Measurements from ENCODE around the gene HNRNPU. TPM values are rescaled to one million over a fixed set of nuclear protein-coding genes. Genes with fewer than 3 reads are reported as not detected.

Gene HNRNPU
- total RNA-seq, 1 experiment from 2014 or later: 507 TPM

GRCh38 chr1:244863491-244864252 is 671 bp downstream of the HNRNPU start:
- peak; percentile 8 for DNase-seq (ENCODE audit: low read depth)

DNA sequence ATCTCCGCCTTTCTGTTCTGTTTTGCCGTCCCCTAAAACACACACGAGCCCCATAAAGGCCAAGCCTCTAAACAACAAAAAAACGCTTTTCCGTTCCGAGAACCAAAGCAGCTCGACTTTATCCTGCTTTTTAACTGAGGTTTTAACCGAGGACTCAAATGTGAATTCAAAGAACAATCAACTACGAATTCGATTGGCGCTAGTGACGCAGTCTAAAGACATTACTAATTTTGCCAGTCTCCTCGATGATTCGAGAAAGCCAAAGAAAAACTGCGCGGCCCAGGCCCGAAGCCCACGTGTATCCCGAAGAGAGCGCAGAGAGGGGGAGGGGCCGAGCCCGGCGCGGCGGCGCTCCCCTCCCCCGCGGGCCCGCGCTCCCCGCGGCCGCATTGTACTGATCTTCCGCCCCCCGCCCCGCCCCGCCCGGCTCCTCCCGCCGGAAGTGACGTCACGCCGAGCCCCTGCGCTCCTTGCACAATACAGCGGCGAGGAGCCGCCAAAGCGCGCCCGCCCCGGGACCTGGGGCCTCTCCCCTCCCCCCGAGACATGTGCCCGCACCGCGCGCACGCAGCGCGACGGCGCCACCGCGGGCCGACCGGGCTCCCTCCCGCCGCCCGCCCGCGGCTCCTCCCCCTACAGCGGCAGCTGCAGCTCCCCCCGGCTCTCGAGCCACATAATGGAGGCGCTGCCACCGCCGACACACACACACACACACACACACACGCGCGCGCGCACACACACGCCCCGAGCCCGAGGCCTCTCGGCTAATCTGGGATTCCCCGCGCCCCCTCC is 1.4 kb downstream of the HNRNPU start:
- DNase-seq (ENCODE audit: low read depth): peak; percentile 83

DNA sequence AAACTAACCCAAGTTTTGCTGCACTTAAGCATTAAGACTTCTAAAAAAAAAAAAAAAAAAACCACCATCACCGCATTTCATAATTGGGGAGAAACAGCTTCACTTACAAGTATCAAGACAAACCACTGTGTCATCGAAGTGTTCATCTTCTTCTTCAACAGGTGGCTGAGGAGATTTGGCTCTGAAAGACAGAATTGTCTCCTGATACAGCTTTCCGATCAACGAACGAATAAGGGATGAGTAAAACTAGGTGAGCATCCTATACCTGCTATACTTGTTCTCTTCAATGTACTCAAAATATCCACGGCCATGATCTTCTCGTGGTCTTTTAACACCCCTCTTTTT is 2.0 kb downstream of the HNRNPU start:
- DNase-seq (ENCODE audit: low read depth): peak; percentile 31

GRCh38 chr1:244861683-244862082 is 2.7 kb downstream of the HNRNPU start:
- DNase-seq (ENCODE audit: low read depth): no peak

DNA sequence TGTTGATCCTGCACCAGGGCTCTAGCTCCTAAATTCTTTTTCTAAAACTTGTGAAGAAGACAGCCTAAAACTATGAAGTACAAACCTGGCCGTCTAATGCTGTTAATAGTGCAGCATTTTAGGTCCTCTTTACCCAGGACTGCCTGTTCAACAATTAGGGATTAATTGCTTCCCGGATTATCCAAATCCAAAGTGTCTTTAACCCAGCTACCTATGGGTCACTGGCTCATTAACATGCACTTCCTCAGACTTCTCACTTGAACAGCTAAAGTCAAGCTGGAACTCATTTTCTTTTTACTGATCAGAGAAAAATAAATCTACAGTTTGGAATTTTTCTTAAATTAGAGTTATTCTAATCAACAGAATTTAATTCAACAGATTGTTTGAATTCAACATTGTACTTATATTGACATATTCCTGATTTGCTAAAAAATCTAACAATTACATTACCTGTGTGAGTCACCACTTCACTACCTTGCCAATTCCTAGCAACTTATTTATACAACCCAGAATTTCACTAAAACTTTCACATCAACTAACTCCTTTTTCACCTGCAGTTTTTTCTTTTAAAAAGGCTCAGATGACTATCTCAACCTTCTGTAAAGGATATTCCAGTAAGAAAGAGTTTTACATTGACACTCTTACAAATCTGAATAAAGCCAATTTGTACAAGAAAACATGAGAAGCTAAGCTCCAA is 3.3 kb downstream of the HNRNPU start:
- no peak for DNase-seq (ENCODE audit: low read depth)

DNA sequence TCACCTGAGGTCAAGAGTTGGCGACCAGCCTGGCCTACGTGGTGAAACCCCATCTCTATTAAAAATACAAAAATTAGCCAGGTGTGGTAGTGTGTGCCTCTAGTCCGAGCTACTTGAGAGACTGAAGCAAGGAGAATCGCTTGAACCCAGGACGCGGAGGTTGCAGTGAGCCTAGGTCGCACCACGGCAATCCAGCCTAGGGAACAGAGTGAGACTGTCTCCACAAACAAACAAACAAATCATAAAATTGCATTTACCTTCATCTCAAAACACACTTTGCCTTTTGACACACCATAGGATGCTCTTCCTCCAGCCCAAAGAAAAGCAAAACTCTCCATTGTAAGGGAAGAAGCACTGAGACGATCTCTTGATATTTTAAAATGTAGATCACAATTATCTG is 4.3 kb downstream of the HNRNPU start:
- DNase-seq (ENCODE audit: low read depth): no peak

DNA sequence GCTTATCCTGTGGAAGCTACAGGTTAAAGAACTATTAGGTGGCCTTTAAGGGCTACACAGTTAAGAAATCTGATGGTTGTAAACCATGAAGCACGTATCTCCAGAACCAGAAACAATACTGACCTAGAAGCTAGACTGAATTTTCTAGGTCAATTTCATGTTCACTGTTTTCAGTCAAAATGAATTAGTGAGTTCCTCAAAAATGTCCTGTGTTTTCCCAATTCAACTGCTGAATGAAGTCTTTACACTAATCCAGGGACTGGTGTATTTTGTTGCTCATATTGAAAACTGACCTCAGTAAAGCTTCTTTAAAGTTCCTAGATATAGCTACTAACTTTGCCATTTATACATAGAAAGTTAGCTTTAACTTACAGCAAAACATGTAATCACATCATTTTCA is 6.0 kb downstream of the HNRNPU start:
- DNase-seq (ENCODE audit: low read depth): no peak

GRCh38 chr1:244857761-244858160 is 6.6 kb downstream of the HNRNPU start:
- DNase-seq (ENCODE audit: low read depth): no peak

- DNase-seq (ENCODE audit: low read depth): no peak
Measured at GRCh38 chr1:244854865-244855578, 9.3 kb downstream of the HNRNPU start.

GRCh38 chr1:244854166-244854565 is 10.2 kb downstream of the HNRNPU start:
- DNase-seq (ENCODE audit: low read depth): no peak

DNA sequence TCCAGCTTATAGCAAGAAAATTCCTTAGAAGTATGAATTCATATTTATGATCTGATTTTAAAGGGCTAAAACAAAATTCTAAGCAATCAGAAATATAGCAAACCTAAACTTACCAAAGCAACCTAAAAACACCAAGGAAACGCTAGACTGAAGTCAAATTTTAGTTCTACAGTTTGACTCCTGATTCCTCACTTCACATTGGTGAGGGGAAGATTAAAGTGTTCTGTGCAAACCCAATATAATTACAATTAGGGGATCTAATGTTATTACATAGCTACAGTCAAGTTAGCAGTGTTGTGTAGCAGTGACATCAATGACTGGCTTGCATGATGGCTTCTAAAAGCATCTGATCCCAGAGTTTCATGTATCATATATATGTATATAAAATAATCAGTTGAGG is 11.6 kb downstream of the HNRNPU start:
- DNase-seq (ENCODE audit: low read depth): no peak

GRCh38 chr1:244851546-244852231 is 12.7 kb downstream of the HNRNPU start:
- DNase-seq (ENCODE audit: low read depth): no peak

DNA sequence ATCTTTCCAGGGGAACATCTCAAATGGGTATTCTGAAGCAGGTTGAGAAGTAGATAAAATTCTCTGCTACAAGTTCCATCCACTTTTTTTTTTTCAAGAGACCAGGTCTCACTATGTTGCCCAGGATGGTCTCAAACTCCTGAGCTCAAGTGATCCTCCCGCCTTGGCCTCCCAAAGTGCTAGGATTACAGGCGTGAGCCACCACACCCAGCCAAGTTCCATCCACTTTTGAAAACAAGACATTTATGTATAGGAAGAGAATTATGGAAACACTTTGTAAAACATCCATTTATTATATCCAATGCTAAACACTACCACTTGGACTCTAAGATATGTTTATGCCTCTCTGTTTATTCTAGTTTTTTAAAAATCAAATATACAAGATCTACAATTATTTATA is 13.4 kb downstream of the HNRNPU start:
- DNase-seq (ENCODE audit: low read depth): no peak

DNA sequence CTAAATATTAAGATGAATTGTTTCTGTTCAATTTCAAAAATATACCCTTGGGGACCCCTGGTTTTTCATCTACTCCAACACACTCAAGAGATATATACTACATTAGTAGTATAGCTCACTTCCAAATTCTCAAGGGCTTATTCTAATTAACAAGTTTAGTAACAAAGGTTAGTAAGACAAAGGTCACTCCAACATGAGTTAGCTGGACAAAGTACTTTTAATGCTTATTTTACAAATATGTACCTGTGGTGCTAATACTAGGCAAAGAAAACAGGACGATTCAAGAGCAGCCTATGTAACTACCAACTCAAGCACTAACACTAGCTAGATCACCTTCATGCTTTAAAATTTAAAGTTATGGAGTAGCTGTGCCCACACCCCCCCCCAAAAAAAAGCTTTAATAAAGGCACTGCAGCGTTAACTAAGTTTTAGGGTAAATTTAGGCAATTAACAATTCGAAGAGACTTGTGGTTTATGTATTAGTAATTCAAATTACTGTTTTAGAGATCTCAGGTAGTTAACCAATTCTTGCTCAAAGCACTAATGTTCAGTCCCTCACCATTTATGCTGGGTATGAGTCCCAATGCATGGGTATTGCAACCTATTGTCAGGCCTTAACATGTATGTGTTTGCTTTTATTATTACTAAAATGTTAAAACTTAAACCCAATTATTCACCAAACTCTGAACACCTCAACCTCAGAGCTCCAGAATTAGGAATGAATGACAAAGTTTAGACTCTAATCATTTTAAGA is 14.1 kb downstream of the HNRNPU start:
- no peak for DNase-seq (ENCODE audit: low read depth)

DNA sequence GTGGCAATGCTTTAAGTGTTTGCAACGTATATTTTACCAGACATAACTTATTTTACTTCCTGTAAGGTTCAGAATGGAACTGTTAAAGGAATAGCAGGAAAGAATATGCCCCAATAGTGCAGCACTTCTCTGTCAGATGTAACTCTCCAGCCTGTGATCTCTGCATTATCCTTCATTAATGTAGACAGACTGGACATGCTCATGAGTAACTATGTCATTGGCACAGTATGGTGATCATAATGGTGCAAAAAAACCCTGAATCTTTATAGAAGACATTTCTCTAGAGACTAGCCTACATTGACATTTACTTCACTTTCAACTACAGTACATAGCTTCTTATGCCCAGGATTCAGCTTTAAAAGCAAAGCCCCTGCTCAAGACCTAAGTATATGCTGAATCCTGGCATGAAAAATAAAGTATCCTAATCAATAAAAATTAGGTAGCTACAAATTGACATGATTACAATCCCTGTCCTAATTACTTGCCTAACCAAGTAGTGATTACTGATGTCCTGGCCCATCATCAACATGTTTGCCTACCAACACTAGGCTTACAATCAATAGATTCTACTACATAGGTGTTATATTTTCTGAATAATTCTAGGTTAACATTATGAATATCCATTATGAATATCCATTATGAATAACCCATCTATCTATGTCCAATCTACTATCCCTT is 15.0 kb downstream of the HNRNPU start:
- DNase-seq (ENCODE audit: low read depth): no peak

GRCh38 chr1:244846653-244847052 is 17.7 kb downstream of the HNRNPU start:
- no peak for DNase-seq (ENCODE audit: low read depth)

DNA sequence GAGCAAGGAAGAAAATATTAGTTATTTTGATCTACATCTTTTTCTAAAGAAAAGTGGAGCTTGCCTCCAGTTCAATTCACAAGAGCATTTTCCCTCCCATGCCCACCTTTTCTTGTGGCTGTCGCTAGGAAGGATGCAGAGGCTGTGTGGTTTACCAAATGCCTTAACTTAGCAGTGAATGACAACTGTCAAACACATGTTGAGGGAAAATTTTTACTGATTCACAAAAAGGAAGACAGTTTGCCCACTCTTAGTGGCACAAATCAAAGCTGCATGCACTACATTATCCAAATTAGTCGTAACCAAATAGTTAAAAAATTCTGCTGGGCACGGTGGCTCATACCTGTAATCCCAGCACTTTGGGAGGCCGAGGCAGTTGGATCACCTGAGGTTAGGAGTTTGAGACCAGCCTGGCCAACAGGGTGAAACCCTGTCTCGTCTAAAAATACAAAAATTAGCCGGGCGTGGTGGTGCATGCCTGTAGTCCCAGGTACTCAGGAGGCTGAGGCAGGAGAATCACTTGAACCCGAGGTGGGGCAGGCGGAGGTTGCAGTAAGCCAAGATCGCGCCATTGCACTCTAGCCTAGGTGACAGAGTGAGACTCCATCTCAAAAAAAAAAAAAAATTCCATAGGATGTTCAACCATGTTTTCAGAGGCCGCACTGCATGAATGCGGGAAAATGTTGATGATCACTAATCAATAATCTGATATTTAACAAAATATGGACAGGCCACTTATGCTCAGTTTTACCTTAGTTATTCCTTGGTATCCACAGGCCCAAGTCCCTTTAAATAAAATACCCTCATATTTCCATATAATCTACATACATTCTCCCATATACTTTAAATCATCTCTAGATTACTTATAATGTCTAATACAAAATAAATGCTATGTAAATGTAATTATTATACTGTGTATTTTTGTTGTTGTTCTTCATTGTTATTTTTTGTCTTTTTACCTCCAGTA is 19.9 kb downstream of the HNRNPU start:
- DNase-seq (ENCODE audit: low read depth): no peak

DNA sequence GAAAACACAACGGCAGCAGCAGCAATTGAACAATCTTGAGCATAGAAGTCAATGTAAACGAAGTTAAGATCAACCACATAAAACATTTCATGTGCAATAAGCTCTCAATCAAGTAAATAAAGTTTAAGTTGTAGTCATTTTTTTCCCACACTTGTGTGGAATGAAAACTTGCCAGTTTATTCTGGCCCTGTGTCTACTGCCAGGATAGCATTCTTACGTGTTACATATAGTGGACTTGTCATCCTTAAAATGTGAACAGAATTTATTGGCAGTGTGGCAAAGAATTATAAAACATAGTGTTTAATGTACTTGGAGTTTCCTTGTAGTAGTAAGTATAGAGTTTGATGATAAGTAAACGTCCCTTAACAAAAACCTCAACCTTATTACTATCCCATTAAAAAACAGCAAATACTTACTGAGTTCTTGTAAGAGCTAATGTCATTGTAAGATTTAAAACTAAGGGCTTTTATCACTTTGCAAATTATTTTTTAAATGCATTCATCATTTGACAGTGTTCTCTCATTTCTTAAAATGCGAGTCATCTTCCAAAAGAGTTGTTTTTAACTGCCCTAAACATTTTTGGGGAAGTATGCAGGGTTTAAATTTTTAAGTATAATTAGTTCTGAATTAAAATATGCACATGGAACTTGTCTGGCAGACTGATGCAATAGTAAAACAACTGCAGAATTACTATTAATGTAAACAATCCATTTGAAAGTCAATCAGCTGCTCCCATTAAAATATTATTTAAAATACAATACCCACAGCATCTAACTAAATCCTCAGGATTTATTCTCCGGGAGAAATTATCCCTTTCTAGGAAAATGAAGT is 21.0 kb downstream of the HNRNPU start:
- no peak for DNase-seq (ENCODE audit: low read depth)

Measured in HT1080 (cell line).